B cell (primary cell): ENCODE results near the gene STYX. TPM values are rescaled to one million over a fixed set of nuclear protein-coding genes. Genes with fewer than 3 reads are reported as not detected.

Experiments used
- ATAC-seq: fragments of 200-7000 bp; cut with Tn5 transposase; one replicate; pipeline ENCODE4 v1.10.0; 2021; ENCODE audit warnings: low read depth, mild to moderate bottlenecking, moderate number of reproducible peaks, moderate library complexity
- CTCF ChIA-PET: fragments of 350-600 bp; sonication (Branson Sonifier 250); formaldehyde crosslinking; loops from one replicate; lab custom pipeline; 2021; ENCODE audit warnings: antibody characterized with exemption, inconsistent platforms; lab: Charles Lee
- POLR2A ChIA-PET: fragments of 350-600 bp; sonication (Branson Sonifier 250); formaldehyde crosslinking; loops from one replicate; lab custom pipeline; 2021; ENCODE audit warnings: antibody characterized with exemption; lab: Charles Lee
- DNase-seq: peaks from one replicate; pipeline ENCODE4 v3.0.0; 2013
- H2AFZ ChIP-seq: 2 replicates; pipeline ENCODE4 v1.6.1; 2012; ENCODE audit warnings: mild to moderate bottlenecking, low read depth, low read length; ENCODE audit not compliant: insufficient read depth, poor library complexity, severe bottlenecking
- H3K27ac ChIP-seq, 2 donors: 1 replicate in 1 of 2; 2 replicates in 1 of 2; pipeline ENCODE4 v1.5.1; 2012 to 2013; ENCODE audit warnings: low read length in 2 of 2, mild to moderate bottlenecking in 2 of 2, moderate library complexity in 1 of 2
- H3K27me3 ChIP-seq, 4 experiments: fragments of 200-600 bp in 1 of 4; sonication (generic) in 1 of 4; replicated peaks in 1 of 4; 1 replicate in 2 of 4; 2 replicates in 2 of 4; pipeline versions ENCODE4 v1.6.1 to v1.7.0; 2013 to 2016; ENCODE audit warnings: low read length in 3 of 4, mild to moderate bottlenecking in 2 of 4, mixed read lengths in 1 of 4, moderate library complexity in 1 of 4; ENCODE audit not compliant: insufficient read depth in 4 of 4, control insufficient read depth in 3 of 4; ENCODE audit errors: control extremely low read depth in 1 of 4
- H3K36me3 ChIP-seq, 2 experiments: replicated peaks in 1 of 2; 1 replicate in 1 of 2; 2 replicates in 1 of 2; pipeline versions ENCODE4 v1.6.1 to v1.7.1; 2013; ENCODE audit warnings: low read length in 1 of 2; ENCODE audit not compliant: insufficient read depth in 2 of 2, control insufficient read depth in 1 of 2; ENCODE audit errors: control extremely low read depth in 1 of 2, extremely low read depth in 1 of 2
- H3K4me1 ChIP-seq, 2 donors: fragments of 200-600 bp in 1 of 2; sonication (generic) in 1 of 2; 1 replicate in 1 of 2; 2 replicates in 1 of 2; pipeline versions ENCODE4 v1.5.1 to v1.6.1; 2013 to 2017; ENCODE audit warnings: low read length in 2 of 2; ENCODE audit not compliant: control insufficient read depth in 2 of 2, insufficient read depth in 2 of 2
- H3K4me2 ChIP-seq: replicated peaks from 2 replicates; pipeline ENCODE3; 2012; ENCODE audit warnings: mild to moderate bottlenecking, low read depth, low read length; ENCODE audit not compliant: poor library complexity, severe bottlenecking
- H3K4me3 ChIP-seq, 5 experiments: fragments of 200-600 bp in 1 of 5; sonication (generic) in 1 of 5; 1 replicate in 3 of 5; 2 replicates in 2 of 5; pipeline versions ENCODE4 v1.5.1 to v1.7.0; 2011 to 2016; ENCODE audit warnings: low read length in 4 of 5, mild to moderate bottlenecking in 4 of 5, low read depth in 2 of 5, control low read depth in 1 of 5, moderate library complexity in 1 of 5; ENCODE audit not compliant: insufficient read depth in 1 of 5; ENCODE audit errors: control extremely low read depth in 1 of 5, extremely low read depth in 1 of 5
- H3K79me2 ChIP-seq: fragments of 200-600 bp; sonication (generic); one replicate; pipeline ENCODE4 v1.6.0; 2016; ENCODE audit warnings: low read length; ENCODE audit not compliant: control insufficient read depth, insufficient read depth
- H3K9ac ChIP-seq: fragments of 200-600 bp; sonication (generic); 2 replicates; pipeline ENCODE4 v1.6.1; 2017; ENCODE audit warnings: mild to moderate bottlenecking, low read length, moderate library complexity
- H3K9me3 ChIP-seq, 3 donors: one replicate each; pipeline versions ENCODE4 v1.6.1 to v1.7.1; 2013; ENCODE audit warnings: low read length in 2 of 3; ENCODE audit not compliant: control insufficient read depth in 2 of 3, insufficient read depth in 1 of 3; ENCODE audit errors: control extremely low read depth in 1 of 3
- H4K20me1 ChIP-seq: 2 replicates; pipeline ENCODE4 v1.6.0; 2012; ENCODE audit warnings: mild to moderate bottlenecking, low read length; ENCODE audit not compliant: insufficient read depth, control insufficient read depth, poor library complexity, severe bottlenecking
- H3K27ac Mint-ChIP-seq: one replicate; pipeline ENCODE4 v1.8.0; 2021; ENCODE audit warnings: mixed read lengths
- H3K27me3 Mint-ChIP-seq: one replicate; pipeline ENCODE4 v1.8.0; 2021; ENCODE audit warnings: mixed read lengths
- H3K4me1 Mint-ChIP-seq: one replicate; pipeline ENCODE4 v1.8.0; 2021; ENCODE audit warnings: mixed read lengths
- H3K4me3 Mint-ChIP-seq: one replicate; pipeline ENCODE4 v1.8.0; 2021; ENCODE audit warnings: mixed read lengths
- H3K9me3 Mint-ChIP-seq: one replicate; pipeline ENCODE4 v1.8.0; 2022; ENCODE audit warnings: mixed read lengths; ENCODE audit not compliant: insufficient read depth
- EZH2 ChIP-seq: IDR thresholded peaks from 2 replicates; pipeline ENCODE4 v1.6.1; 2012; ENCODE audit warnings: borderline replicate concordance, low read depth, mild to moderate bottlenecking, moderate library complexity, low read length; ENCODE audit not compliant: insufficient read depth, poor library complexity, severe bottlenecking
- whole genome bisulfite sequencing: methylation state at CpG from one replicate; pipeline ENCODE4 v1.1.5; 2013; ENCODE audit warnings: missing lambda C conversion rate; ENCODE audit not compliant: insufficient coverage; 5-methylcytosine and 5-hydroxymethylcytosine counted together
- intact Hi-C: fragments of 100-400 bp; cut with micrococcal nuclease; formaldehyde crosslinking; loops from one replicate; pipeline ENCODE4 v1.10.0; 2022
- polyA plus RNA-seq: library from polyadenylated mRNA; depleted of rRNA; stranded (reverse); fragments of >200 nt; gene quantifications from 2 replicates; pipeline ENCODE4 v1.2.3, GENCODE V29; 2012
- total RNA-seq, 2 donors: library from RNA; stranded (reverse); fragments of 120-200 nt in 1 of 2; gene quantifications; 1 replicate in 1 of 2; 2 replicates in 1 of 2; pipeline versions ENCODE4 v1.2.3 to v1.2.4, GENCODE V29; 2013 to 2022
- TF ChIP-seq, protein P1 (sequence below): fragments of 200-600 bp; IDR thresholded peaks from one replicate; pipeline ENCODE4 v1.8.0; 2022; ENCODE audit warnings: antibody characterized with exemption, mild to moderate bottlenecking

The STYX gene
- total and polyA plus RNA-seq, 2 donors (not counting 1 experiment from before 2014, with no cell fraction given), result 5.0 to 15.7 TPM

DNA sequence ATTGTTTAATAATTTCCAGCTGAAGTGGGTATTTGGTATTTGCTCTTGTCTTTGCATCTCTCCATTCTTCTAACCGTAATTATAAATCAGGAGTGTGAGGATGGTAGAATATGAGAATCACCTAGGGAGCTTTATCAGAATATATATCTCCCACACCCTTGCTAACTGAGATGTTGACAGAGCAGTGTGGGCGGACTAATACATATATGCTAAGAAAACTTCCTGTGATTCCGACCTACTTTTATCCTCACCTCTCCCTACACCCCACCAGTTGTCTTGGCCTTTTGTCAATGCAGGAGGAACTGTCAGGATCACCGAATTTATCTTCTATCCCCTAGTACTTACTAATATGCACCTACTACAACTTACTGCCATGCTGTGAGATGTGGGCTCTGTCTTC is 76.1 kb downstream of the STYX start:
- H3K4me3 Mint-ChIP-seq, result no peak overlapping the region
- no peaks in the 10 kb centered on the region for H4K20me1 ChIP-seq
- no peak for TF ChIP-seq EZH2
- TF ChIP-seq, protein P1, sequence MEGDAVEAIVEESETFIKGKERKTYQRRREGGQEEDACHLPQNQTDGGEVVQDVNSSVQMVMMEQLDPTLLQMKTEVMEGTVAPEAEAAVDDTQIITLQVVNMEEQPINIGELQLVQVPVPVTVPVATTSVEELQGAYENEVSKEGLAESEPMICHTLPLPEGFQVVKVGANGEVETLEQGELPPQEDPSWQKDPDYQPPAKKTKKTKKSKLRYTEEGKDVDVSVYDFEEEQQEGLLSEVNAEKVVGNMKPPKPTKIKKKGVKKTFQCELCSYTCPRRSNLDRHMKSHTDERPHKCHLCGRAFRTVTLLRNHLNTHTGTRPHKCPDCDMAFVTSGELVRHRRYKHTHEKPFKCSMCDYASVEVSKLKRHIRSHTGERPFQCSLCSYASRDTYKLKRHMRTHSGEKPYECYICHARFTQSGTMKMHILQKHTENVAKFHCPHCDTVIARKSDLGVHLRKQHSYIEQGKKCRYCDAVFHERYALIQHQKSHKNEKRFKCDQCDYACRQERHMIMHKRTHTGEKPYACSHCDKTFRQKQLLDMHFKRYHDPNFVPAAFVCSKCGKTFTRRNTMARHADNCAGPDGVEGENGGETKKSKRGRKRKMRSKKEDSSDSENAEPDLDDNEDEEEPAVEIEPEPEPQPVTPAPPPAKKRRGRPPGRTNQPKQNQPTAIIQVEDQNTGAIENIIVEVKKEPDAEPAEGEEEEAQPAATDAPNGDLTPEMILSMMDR, result no peak
- no peaks in the 10 kb centered on the region for H3K36me3 ChIP-seq
- H3K4me1 ChIP-seq, result peaks cover 3 to 4% of the 10 kb centered on the region in 2 donors
- no peak for DNase-seq
- H3K27ac Mint-ChIP-seq, result no peak overlapping the region
- ATAC-seq, result no peak
- H3K4me3 ChIP-seq, result no peak overlapping the region
- WGBS, result no CpG with 5 or more reads among the region's 4 CpGs
- H3K79me2 ChIP-seq, result no peaks in the 10 kb centered on the region
- no peak overlapping the region for H3K4me2 ChIP-seq
- CTCF ChIA-PET, result interaction anchor here (0.8 kb wide), 1 partner anchor 26 kb away, joined by 3 read pairs; no protein-coding TSS in a partner anchor
- no peak overlapping the region for H3K27ac ChIP-seq
- H2AFZ ChIP-seq, result no peak overlapping the region
- no peak overlapping the region for H3K9ac ChIP-seq
- no peaks in the 10 kb centered on the region for H3K27me3 ChIP-seq
- no peaks in the 10 kb centered on the region for H3K9me3 ChIP-seq
- no peaks in the 10 kb centered on the region for H3K9me3 Mint-ChIP-seq
- H3K27me3 Mint-ChIP-seq, result no peaks in the 10 kb centered on the region
- intact Hi-C loops, result no loop called here
- POLR2A ChIA-PET, result no interaction called here
- peaks cover 5% of the 10 kb centered on the region for H3K4me1 Mint-ChIP-seq

DNA sequence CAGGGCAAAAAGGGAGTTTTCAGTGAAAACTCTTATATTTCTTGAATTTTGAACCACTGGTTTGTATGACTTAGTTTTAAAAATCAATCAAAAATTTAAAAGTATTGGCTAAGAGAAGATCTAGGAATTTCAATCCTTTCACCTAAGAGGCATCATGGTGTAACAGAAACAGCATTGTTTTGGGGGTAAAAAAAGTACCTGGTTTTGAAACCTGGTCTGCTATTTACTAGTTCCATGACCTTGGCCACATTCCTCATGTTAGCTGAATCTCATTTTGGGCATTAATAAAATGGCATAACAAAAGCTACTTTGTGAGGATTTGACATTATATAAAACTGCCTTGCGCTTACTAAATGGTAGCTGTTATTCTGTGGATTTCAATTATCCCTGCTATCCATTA is 78.1 kb downstream of the STYX start:
- no peaks in the 10 kb centered on the region for H3K9me3 ChIP-seq
- Mint-ChIP-seq H3K27me3 (no peaks in the 10 kb centered on the region), H3K9me3 (no peaks in the 10 kb centered on the region), H3K27ac (no peak overlapping the region), H3K4me1 (no peaks in the 10 kb centered on the region), H3K4me3 (no peak overlapping the region)
- DNase-seq (no peak), ATAC-seq (no peak)
- H4K20me1 ChIP-seq, result no peaks in the 10 kb centered on the region
- TF ChIP-seq EZH2, result no peak
- H3K4me2 ChIP-seq, result no peak overlapping the region
- no peak overlapping the region for H2AFZ ChIP-seq
- no peaks in the 10 kb centered on the region for H3K36me3 ChIP-seq
- ChIA-PET POLR2A (no interaction called here), CTCF (no interaction called here)
- H3K27me3 ChIP-seq, result no peaks in the 10 kb centered on the region
- H3K4me3 ChIP-seq, result no peak overlapping the region
- no CpG with 5 or more reads among the region's 1 CpG for WGBS
- no peak overlapping the region for H3K9ac ChIP-seq
- H3K27ac ChIP-seq, result no peak overlapping the region
- intact Hi-C loops, result no loop called here
- H3K4me1 ChIP-seq, result no peaks in the 10 kb centered on the region
- H3K79me2 ChIP-seq, result no peaks in the 10 kb centered on the region
